ENCODE measurements around the gene UBE2N.

UBE2N gene

GRCh38 chr12:93441617-93442410 is at the start of gene UBE2N:
UBE2N (minus strand) TSS chr12:93441947; CDS start chr12:93441884, 63 bp downstream.
- DNase-seq (ENCODE audit: low read depth), result peak; percentile 88

GRCh38 chr12:93484315-93484981 is 42.7 kb upstream of the UBE2N start:
- peak; percentile 13 for DNase-seq (ENCODE audit: low read depth)

GRCh38 chr12:93483151-93483807 is 41.5 kb upstream of the UBE2N start:
- DNase-seq (ENCODE audit: low read depth), result no peak

- DNase-seq (ENCODE audit: low read depth), result no peak
Measured at GRCh38 chr12:93482721-93483120, 41.0 kb upstream of the UBE2N start.

- no peak for DNase-seq (ENCODE audit: low read depth)
Measured at GRCh38 chr12:93476555-93476954, 34.8 kb upstream of the UBE2N start.

GRCh38 chr12:93469386-93469785 is 27.6 kb upstream of the UBE2N start:
- no peak for DNase-seq (ENCODE audit: low read depth)

- DNase-seq (ENCODE audit: low read depth), result no peak
Measured at GRCh38 chr12:93468008-93468371, 26.2 kb upstream of the UBE2N start.

GRCh38 chr12:93467351-93468007 is 25.7 kb upstream of the UBE2N start, which contains the start of gene MRPL42:
MRPL42 (plus strand) TSS chr12:93467514; CDS start chr12:93469286, 1,772 bp downstream.
- DNase-seq (ENCODE audit: low read depth), result peak; percentile 80

GRCh38 chr12:93466625-93467350 is 25.0 kb upstream of the UBE2N start:
- DNase-seq (ENCODE audit: low read depth), result no peak

- DNase-seq (ENCODE audit: low read depth), result no peak
Measured at GRCh38 chr12:93465841-93466240, 24.1 kb upstream of the UBE2N start.

- DNase-seq (ENCODE audit: low read depth), result no peak
Measured at GRCh38 chr12:93461503-93461902, 19.8 kb upstream of the UBE2N start.

- no peak for DNase-seq (ENCODE audit: low read depth)
Measured at GRCh38 chr12:93460902-93461301, 19.2 kb upstream of the UBE2N start.

GRCh38 chr12:93460003-93460402 is 18.3 kb upstream of the UBE2N start:
- DNase-seq (ENCODE audit: low read depth), result no peak

GRCh38 chr12:93459097-93459496 is 17.4 kb upstream of the UBE2N start:
- DNase-seq (ENCODE audit: low read depth), result no peak

GRCh38 chr12:93456077-93456476 is 14.3 kb upstream of the UBE2N start:
- DNase-seq (ENCODE audit: low read depth), result no peak

GRCh38 chr12:93453633-93454032 is 11.9 kb upstream of the UBE2N start:
- DNase-seq (ENCODE audit: low read depth), result no peak

GRCh38 chr12:93451423-93452158 is 9.8 kb upstream of the UBE2N start:
- DNase-seq (ENCODE audit: low read depth), result no peak

GRCh38 chr12:93449277-93449676 is 7.5 kb upstream of the UBE2N start:
- DNase-seq (ENCODE audit: low read depth), result no peak

GRCh38 chr12:93448796-93449195 is 7.0 kb upstream of the UBE2N start:
- no peak for DNase-seq (ENCODE audit: low read depth)

GRCh38 chr12:93447555-93448290 is 6.0 kb upstream of the UBE2N start:
- no peak for DNase-seq (ENCODE audit: low read depth)

Measured in stromal cell of bone marrow (primary cell).